Measurements from ENCODE around the gene EML4.

- TF ChIP-seq POLR2A (IDR thresholded peaks at IDR 0.05) (peak in 1 of 3 donors; percentile 55), CTCF (IDR thresholded peaks at IDR 0.05 in 8 of 11, conservative IDR thresholded peaks at IDR 0.05 in 3 of 11) (no peak)
These were observed 845 bp downstream of the EML4 start for GRCh38 chr2:42169874-42170521.

Measured in spleen (tissue), 7 donors.